NCI-H1105 (cell line): Measurements from ENCODE around the gene HDLBP.

ENCODE experiments used
- DNase-seq: peaks from one replicate; lab custom pipeline; 2025; lab: John Stamatoyannopoulos, UW

The HDLBP gene

GRCh38 chr2:241228860-241229516 is 86.5 kb downstream of the HDLBP start:
- no peak for DNase-seq

- DNase-seq, result no peak
Measured at GRCh38 chr2:241228081-241228859, 87.2 kb downstream of the HDLBP start.

GRCh38 chr2:241227594-241227993 is 87.9 kb downstream of the HDLBP start:
- no peak for DNase-seq

GRCh38 chr2:241226723-241227572 is 88.5 kb downstream of the HDLBP start:
- DNase-seq, result no peak

GRCh38 chr2:241225983-241226382 is 89.5 kb downstream of the HDLBP start:
- DNase-seq, result no peak

GRCh38 chr2:241225545-241225944 is 89.9 kb downstream of the HDLBP start:
- DNase-seq, result no peak

GRCh38 chr2:241224851-241225438 is 90.5 kb downstream of the HDLBP start:
- DNase-seq, result no peak

GRCh38 chr2:241224018-241224850 is 91.2 kb downstream of the HDLBP start:
- DNase-seq, result no peak

- DNase-seq, result no peak
Measured at GRCh38 chr2:241223211-241224017, 92.1 kb downstream of the HDLBP start.

GRCh38 chr2:241219856-241220356 is 95.6 kb downstream of the HDLBP start:
- no peak for DNase-seq

GRCh38 chr2:241219030-241219382 is 96.5 kb downstream of the HDLBP start:
- DNase-seq, result no peak

- DNase-seq, result no peak
Measured at GRCh38 chr2:241218131-241219029, 97.1 kb downstream of the HDLBP start.

GRCh38 chr2:241217320-241218031 is 98.0 kb downstream of the HDLBP start:
- no peak for DNase-seq

GRCh38 chr2:241216211-241216761 is 99.2 kb downstream of the HDLBP start:
- DNase-seq, result no peak

GRCh38 chr2:241215421-241215820 is 100.1 kb downstream of the HDLBP start:
- DNase-seq, result no peak

- DNase-seq, result no peak
Measured at GRCh38 chr2:241214766-241215165, 100.7 kb downstream of the HDLBP start.

- DNase-seq, result no peak
Measured at GRCh38 chr2:241214209-241214608, 101.3 kb downstream of the HDLBP start.

GRCh38 chr2:241213567-241213966 is 101.9 kb downstream of the HDLBP start:
- no peak for DNase-seq
